ENCODE measurements around the gene RELN. TPM values are rescaled to one million over a fixed set of nuclear protein-coding genes. Genes with fewer than 3 reads are reported as not detected.

The RELN gene
- total RNA-seq, 1 experiment from 2014 or later = 0.20 TPM

GRCh38 chr7:104010052-104010909 lies 20.8 kb upstream of the RELN start:
- H3K9me3 ChIP-seq (ENCODE audit: control insufficient read depth in 1 of 2, insufficient read depth in 1 of 2, low read depth in 1 of 2, low read length in 2 of 2) = no peaks in the 10 kb centered on the region
- no peaks in the 10 kb centered on the region for H4K20me1 ChIP-seq (ENCODE audit: insufficient read depth)
- H3K9me2 ChIP-seq (ENCODE audit: insufficient read depth) = no peaks in the 10 kb centered on the region
- H3K4me1 ChIP-seq (ENCODE audit: control insufficient read depth in 1 of 2, insufficient read depth in 2 of 2, low read length in 2 of 2) = no peaks in the 10 kb centered on the region
- DNase-seq (ENCODE audit: low read depth, low spot score) (no peak), ATAC-seq (no peak)
- H3K4me2 ChIP-seq (ENCODE audit: low read length) = no peak overlapping the region
- H3K9ac ChIP-seq (ENCODE audit: low read length) = no peak overlapping the region
- no peaks in the 10 kb centered on the region for H3K36me3 ChIP-seq (ENCODE audit: control insufficient read depth in 1 of 2, insufficient read depth in 2 of 2, low read length in 2 of 2)
- no peak overlapping the region for H3K4me3 ChIP-seq (replicated peaks in 1 of 2; ENCODE audit: low read depth in 1 of 2, low read length in 2 of 2)
- no TSS peak for BruUV-seq (replicated peaks)
- TF ChIP-seq CEBPB (IDR thresholded peaks at IDR 0.05; ENCODE audit: low read depth) (no peak), TCF7L2 (IDR thresholded peaks at IDR 0.05; ENCODE audit: borderline replicate concordance, extremely low read depth, insufficient read depth, insufficient read length) (no peak), FOSL1 (IDR thresholded peaks at IDR 0.05; ENCODE audit: low read depth) (no peak), SP1 (IDR thresholded peaks at IDR 0.05; ENCODE audit: low read depth) (no peak), EZH2phosphoT487 (IDR thresholded peaks at IDR 0.05; ENCODE audit: borderline replicate concordance) (no peak), ELF1 (IDR thresholded peaks at IDR 0.05; ENCODE audit: borderline replicate concordance, low read depth) (no peak), SRF (IDR thresholded peaks at IDR 0.05; ENCODE audit: low read depth) (no peak), ZNF274 (IDR thresholded peaks at IDR 0.05; ENCODE audit: low read depth, low read length) (no peak)
- POLR2A ChIA-PET = no interaction called here
- CTCF ChIA-PET = no interaction called here
- intact Hi-C loops (cut with micrococcal nuclease) = no loop called here
- peaks cover 14% of the 10 kb centered on the region for H3K27me3 ChIP-seq (ENCODE audit: insufficient read depth, low read length)
- RAD21 ChIA-PET (ENCODE audit: low non-redundant PET in 1 of 2, low total read pairs in 2 of 2, uncharacterized antibody in 2 of 2, unreplicated experiment in 2 of 2) = no interaction called here
- no peaks in the 10 kb centered on the region for H3K79me2 ChIP-seq (ENCODE audit: insufficient read depth, low read length)
- no peak overlapping the region for H3K27ac ChIP-seq (ENCODE audit: low read depth, low read length)
- H2AFZ ChIP-seq (ENCODE audit: low read depth, low read length, poor library complexity, severe bottlenecking) = no peak overlapping the region

GRCh38 chr7:104008107-104008506 lies 18.6 kb upstream of the RELN start:
- Histone ChIP-seq H3K4me2 (ENCODE audit: low read length) (no peak overlapping the region), H3K36me3 (ENCODE audit: control insufficient read depth in 1 of 2, insufficient read depth in 2 of 2, low read length in 2 of 2) (no peaks in the 10 kb centered on the region), H3K79me2 (ENCODE audit: insufficient read depth, low read length) (no peaks in the 10 kb centered on the region), H4K20me1 (ENCODE audit: insufficient read depth) (no peaks in the 10 kb centered on the region), H3K9me3 (ENCODE audit: control insufficient read depth in 1 of 2, insufficient read depth in 1 of 2, low read depth in 1 of 2, low read length in 2 of 2) (no peaks in the 10 kb centered on the region), H3K27ac (ENCODE audit: low read depth, low read length) (no peak overlapping the region), H3K4me3 (replicated peaks in 1 of 2; ENCODE audit: low read depth in 1 of 2, low read length in 2 of 2) (no peak overlapping the region), H2AFZ (ENCODE audit: low read depth, low read length, poor library complexity, severe bottlenecking) (no peak overlapping the region), H3K9ac (ENCODE audit: low read length) (no peak overlapping the region), H3K27me3 (ENCODE audit: insufficient read depth, low read length) (peaks cover 14% of the 10 kb centered on the region; the same call in 1 of the 2 replicates), H3K4me1 (ENCODE audit: control insufficient read depth in 1 of 2, insufficient read depth in 2 of 2, low read length in 2 of 2) (no peaks in the 10 kb centered on the region), H3K9me2 (ENCODE audit: insufficient read depth) (no peaks in the 10 kb centered on the region)
- intact Hi-C loops (cut with micrococcal nuclease) = no loop called here
- TF ChIP-seq FOSL1 (IDR thresholded peaks at IDR 0.05; ENCODE audit: low read depth) = no peak
- no peak for TF ChIP-seq JUND (IDR thresholded peaks at IDR 0.05)
- TF ChIP-seq ATF3 (IDR thresholded peaks at IDR 0.05) = no peak
- no peak for TF ChIP-seq ZBTB33 (IDR thresholded peaks at IDR 0.05; ENCODE audit: extremely low read depth, insufficient replicate concordance, low read length)
- no peak for TF ChIP-seq ZNF274 (IDR thresholded peaks at IDR 0.05; ENCODE audit: low read depth, low read length)
- no peak for TF ChIP-seq YY1 (IDR thresholded peaks at IDR 0.05; ENCODE audit: extremely low read depth, insufficient replicate concordance, low read depth, low read length)
- ATAC-seq (no peak), DNase-seq (ENCODE audit: low read depth, low spot score) (no peak)
- ChIA-PET POLR2A (no interaction called here), CTCF (no interaction called here), RAD21 (ENCODE audit: low non-redundant PET in 1 of 2, low total read pairs in 2 of 2, uncharacterized antibody in 2 of 2, unreplicated experiment in 2 of 2) (no interaction called here)
- no TSS peak for BruUV-seq (replicated peaks)

All from HCT116 (cell line).